GM19193 (cell line): Measurements from ENCODE around the gene HES2.

ENCODE experiments used
- POLR2A ChIP-seq: IDR thresholded peaks from 4 replicates; pipeline ENCODE4 v1.6.1; 2011; ENCODE audit not compliant: insufficient read depth, insufficient read length; ENCODE audit errors: extremely low read depth

The HES2 gene

DNA sequence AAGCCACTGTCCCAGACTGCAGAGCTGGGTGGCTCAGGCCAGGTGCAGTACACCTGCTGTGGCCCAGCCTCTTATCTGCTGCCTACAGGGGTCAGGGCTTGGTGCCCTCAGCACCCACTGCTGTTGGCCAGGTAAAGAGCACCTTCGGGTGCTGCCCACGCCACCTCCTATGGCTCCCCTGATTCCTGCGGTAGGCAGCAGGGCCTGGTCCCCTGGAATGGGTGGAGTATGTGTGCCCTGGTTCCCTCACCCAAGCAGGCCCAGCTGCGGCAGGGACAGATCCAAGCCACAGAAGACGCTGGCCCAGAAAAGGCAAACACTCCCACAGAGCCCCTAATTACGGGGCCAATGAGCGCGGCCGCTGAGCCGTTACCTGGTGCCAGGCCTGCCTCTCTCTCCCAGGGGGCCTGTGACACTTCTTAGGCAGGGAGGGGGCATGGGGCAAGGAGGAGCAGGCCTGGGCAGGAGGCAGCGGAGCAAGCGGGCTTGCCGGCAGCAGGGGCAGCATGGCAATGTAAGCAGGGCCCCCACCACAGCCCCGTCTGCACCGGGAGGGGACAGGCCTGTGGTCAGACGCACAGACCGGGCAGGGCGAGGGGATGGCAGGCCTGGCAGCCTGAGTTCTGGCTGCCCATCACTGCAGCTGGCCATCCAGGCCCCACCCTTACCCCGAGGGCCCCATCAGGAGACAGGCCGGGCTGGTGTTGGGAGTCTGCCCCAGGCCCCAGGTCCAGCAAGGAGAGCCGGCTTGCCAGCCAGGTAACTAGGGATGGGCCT, 23.8 kb upstream of the HES2 start:
- no peak for TF ChIP-seq POLR2A

DNA sequence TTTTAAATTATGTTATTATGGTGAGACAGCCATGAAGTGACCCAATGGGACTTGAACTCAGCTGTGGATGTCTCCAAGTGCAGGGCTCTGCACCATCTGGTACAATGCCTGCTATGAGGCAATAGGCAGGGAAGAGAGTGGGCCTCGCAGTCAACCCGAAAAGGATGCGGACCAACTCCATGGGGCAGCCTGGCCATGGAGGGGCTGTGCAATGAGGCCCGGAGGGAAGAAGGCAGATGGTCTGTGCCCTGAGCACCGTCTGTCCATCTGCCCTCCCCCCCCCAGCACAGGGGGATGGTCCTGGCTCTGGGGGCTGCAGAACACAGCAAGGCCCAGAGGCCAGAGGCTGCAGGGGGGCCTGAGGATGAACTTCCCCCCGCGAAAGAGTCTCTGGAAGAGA, 21.9 kb upstream of the HES2 start:
- no peak for TF ChIP-seq POLR2A

DNA sequence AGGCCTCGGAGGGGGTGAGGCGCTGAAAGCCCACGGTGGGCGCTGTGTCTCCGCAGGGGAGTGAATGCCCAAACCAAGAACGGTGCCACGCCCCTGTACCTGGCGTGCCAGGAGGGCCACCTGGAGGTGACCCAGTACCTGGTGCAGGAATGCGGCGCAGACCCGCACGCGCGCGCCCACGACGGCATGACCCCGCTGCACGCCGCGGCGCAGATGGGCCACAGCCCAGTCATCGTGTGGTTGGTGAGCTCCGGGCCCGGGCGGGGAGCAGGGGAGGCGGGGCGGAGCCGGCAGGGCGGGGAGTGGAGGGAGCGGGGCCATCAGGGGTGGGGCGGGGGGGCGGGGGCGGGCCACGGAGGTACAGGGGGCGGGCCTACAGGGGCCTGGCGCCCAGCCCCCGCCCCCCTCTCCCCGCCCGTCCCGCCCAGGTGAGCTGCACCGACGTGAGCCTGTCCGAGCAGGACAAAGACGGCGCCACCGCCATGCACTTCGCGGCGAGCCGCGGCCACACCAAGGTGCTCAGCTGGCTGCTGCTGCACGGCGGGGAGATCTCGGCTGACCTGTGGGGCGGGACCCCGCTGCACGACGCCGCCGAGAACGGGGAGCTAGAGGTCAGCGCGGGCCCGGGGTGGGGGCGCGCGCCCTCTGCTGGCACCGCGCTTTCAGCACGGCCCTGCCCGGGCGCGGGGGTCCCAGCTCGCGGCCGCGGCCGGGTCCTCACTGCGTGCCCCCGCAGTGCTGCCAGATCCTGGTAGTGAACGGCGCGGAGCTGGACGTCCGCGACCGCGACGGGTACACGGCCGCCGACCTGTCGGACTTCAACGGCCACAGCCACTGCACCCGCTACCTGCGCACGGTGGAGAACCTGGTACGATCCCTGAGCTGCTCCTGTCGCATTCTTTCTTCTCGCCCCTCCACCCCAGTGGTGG, 20.7 kb upstream of the HES2 start:
- TF ChIP-seq POLR2A: no peak

DNA sequence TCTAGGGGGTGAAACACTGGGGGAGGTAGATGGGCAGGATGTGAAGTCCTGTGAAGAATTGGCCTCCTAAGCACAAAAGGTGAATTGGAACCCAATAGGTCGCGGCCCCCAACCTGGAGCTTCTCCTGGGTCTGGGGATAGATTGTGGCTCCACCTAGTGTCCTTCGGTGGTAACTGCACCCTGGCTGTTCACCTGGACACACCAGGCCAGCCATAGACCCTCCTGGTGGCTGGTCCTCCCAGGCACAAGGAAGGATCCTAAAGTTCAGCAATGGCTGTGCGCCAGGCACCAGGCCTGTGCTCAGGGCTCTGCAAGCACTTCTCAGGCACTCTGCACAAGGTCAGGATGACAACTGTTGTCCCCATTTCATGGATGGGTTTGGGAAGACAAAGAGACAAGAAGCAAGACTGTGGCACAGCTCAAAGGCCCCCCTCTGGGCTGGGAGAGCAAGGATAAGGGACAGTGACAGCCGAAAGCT, 18.4 kb upstream of the HES2 start:
- TF ChIP-seq POLR2A: no peak

DNA sequence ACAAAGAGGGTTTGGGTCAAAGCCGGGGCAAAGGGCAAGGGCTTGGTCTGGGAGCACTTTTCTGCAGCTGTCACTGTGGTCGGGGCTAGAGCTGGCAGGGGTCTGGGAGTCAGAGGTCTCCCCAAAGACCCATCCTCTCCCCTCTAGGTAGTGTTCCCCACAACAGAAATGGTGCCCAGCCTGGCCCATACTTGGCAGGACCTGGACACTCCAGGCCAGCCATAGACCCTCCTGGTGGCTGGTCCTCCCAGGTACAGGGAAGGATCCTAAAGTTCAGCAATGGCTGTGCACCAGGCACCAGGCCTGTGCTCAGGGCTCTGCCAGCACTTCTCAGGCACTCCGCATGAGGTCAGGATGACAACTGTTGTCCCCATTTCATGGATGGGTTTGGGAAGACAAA, 15.8 kb upstream of the HES2 start:
- no peak for TF ChIP-seq POLR2A

DNA sequence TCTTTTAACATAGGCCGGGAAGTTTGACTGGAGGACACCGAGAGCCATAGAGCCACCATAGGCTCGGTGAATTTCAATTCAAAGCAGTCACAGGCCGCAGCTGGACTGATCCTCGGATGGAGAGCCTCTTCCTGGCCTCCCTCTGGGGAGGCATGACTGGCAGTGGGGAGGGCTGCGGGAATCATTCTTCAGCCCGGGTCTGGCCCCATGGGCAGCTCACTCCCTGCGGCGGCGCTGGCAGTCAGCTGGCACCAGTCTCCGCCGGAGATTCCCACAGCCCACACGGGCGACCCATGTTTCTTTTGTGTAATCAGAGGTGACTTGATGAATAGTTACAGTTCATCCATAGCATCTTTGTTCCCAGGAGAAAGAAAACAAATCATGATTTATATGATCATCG, 15.4 kb upstream of the HES2 start:
- TF ChIP-seq POLR2A: no peak

DNA sequence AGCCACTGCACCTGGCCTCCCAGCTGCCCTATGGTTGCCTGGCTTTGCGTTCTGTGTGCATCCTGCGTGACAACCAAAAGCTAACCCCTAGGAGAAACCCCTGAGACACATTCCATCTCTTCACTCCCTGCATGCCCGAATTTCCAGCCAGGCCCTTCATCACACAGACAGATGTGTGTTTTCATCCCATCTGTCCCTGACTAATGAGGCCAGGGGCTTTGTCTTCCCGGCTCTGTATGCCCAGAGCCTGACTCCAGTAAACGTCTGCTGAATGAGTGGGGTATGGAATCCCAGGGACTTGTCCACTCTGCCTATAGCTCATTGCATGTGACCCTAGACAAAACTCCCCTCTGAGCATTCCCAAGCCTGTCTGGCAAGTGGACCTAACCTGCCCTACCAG, 14.5 kb upstream of the HES2 start:
- no peak for TF ChIP-seq POLR2A

DNA sequence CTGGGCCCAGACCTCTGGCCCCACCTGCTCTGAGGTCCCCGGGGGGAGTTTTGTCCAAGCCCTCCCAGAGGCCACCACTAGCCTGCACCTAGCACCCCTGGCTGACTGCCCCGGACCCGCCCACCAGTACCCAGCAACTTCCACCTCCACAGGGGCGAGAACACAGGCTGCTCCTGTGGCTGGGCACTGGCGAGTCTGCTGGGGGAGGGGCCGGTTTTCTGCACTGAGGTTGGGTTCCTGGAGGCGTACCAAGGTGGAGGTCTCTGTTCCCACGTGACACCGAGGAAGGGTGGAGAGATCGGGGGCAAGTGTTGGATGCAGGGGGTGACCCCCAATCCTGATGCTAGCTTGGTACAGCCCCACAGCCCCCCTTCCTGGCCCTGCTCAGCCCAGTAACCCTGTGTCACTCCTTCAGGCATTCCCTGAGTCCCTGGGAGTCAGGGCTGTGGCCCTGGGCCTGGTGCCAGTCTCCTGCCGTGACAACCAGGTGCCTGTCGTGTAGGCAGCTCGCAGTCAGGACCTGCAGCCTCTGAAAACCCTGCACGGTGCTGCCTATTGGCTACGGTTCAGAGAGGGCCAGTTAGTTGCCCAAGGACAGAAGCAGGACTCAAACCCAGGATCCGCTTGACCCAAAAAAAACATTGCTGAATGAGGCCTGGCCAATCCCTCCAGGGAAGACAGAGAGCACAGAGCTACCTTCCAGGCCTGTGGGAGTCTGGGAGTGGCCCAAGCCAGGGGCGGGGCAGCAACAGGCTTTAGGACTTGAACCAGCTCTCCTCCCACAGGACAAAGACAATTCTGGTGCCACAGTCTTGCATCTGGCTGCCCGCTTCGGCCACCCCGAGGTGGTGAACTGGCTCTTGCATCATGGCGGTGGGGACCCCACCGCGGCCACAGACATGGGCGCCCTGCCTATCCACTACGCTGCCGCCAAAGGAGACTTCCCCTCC, 8.0 kb upstream of the HES2 start:
- no peak for TF ChIP-seq POLR2A

DNA sequence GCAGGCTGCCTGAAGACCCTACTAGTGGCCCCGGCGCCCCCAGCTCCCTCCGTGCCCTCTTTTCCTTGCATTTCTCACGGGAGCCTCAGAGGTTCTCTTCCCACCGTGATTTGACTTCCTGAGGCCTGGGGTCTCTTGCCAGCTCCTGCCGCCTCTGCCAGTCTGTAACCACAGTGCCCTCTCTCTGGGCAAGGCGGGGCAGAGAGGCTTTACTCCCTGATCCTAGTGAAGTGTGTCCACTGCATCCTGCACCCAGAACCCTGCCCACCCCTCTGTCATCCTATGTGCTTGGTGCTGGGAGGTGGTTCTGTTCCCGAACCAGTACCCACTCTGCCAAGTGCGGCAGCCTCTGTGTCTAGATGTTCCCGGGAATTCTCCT, 7.2 kb upstream of the HES2 start:
- no peak for TF ChIP-seq POLR2A

DNA sequence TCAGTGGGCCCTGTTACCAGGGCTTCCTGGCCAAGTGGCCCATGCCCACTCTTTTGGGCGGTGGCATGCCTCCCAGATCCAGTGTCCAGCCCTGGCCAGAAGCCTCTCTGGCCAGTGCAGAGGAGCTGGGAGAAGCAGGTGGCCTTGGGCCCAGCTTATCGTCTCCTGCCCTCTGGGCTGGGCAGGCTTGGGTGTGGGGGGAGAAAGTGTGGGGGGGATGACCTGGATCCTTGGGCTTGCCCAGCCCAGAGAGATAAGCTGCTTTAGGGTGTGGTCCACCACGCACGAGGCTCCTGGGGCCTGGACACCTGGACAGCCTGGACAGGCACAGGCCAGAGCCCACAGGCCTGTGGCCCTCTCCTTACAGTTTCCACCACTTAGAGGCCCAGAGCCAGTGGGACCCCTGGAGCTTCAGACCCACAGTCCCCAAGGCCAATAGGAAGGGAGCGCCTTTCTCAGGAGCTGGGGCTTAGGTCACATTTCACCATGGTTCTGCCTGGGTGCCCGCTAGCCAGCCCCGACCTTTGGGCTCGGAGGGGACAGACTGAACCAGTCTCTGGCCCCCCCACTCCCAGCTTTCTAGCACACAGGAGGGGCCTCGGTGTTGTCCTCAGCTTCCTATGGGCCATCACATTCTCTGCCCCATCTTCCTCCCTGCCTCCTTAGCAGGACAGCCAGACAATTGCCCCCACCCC, 6.7 kb upstream of the HES2 start:
- TF ChIP-seq POLR2A: no peak

DNA sequence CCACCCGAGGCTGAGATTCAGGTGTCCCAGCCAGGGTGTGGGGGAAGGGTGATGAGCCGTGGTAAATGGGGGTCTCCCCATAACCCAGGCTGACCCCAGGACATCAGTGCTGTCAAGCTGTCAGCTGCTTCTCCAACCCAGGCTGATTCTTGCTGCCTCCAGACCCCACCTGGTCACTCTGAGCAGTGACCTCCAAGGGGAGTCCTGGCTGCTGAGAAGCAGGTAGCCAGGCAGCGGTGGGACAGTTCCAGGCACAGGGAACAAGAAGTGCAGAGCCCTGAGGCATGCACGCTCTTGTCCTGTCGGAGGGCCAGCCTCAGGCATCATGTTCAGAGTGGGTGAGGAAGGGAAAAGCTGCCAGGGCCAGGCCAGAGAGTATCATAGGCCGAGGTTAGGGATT, 5.9 kb upstream of the HES2 start:
- no peak for TF ChIP-seq POLR2A

DNA sequence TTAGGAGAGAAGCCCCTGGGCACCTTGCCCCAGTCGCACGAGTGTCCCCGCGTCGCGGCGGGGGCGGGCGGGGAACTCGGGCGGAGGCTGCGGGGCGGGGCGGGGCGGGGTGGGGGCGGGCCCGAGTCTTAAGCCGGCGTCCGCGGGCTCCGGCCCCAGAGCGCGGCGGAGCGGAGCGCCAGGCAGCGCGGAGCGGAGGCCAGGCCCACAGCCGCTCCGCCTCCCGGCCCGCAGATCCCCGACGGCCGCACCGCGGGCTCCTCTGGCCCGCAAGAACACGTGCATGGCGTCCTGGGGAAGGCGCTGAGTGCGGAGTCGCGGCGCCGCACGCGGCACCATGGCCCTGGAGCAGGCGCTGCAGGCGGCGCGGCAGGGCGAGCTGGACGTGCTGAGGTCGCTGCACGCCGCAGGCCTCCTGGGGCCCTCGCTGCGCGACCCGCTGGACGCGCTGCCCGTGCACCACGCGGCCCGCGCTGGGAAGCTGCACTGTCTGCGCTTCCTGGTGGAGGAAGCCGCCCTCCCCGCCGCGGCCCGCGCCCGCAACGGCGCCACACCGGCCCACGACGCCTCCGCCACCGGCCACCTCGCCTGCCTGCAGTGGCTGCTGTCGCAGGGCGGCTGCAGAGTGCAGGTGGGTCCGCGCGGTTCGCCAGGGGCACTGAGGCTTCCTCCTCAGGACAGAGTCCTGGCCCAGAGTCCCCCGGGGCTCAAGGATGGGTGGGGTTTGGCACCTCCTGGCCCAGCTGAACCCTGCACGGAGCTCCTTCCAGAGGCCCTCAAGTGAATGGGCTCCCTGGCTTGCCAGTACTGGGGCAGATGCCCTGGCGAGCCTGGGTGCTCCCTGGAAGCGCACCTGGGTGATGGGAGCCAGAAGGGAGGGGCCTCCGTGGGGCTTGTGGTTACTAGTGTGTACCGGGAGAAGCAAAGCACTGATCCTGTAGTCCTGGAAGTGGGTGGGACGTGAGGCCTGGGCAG, 5.2 kb upstream of the HES2 start, which contains the start of gene ESPN:
TSS of gene ESPN (plus strand) at position 158 of the 975 bp plus-strand sequence. CDS start at position 338, 180 bp downstream.
- TF ChIP-seq POLR2A: no peak

DNA sequence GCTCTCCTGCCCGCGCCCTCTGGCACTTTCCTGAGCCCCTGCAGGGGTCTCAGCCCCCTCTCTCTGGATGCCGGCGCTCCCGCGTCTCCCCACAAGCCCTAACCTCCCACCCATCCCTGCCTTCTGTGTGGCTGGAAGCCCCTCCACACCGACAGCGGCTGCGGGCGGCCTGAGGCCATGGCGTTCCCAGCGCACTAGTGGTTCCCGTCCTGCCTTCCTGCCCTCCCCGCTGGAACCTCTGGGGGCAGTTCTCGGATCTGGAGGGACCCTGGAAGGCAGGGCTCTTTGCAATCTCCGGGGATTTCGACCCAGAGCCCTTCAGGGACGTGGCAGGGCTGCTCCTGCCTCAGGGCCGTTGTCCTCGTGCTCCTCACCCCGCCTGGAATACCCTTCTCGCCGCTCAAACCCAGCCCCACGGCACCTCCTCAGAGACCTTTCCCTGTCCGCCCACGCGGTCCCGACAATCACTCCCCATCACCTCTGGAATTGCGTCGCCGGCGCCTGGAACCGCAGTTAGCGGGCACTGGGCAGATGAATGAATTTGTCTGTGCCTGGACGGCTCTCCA, 4.4 kb upstream of the HES2 start:
- no peak for TF ChIP-seq POLR2A
